HG03108 (cell line): ENCODE data around the gene SMIM38.
"Not testable (repeated sequence)": the region's sequence is repeated elsewhere in the genome, so short reads cannot be mapped to it uniquely, and the experiment has no call there.

ENCODE experiments used
- ATAC-seq: cut with Tn5 transposase; IDR thresholded peaks from one replicate; pipeline ENCODE4 v1.9.1; 2021; ENCODE audit warnings: moderate library complexity; ENCODE audit not compliant: unreplicated experiment

Gene SMIM38

DNA sequence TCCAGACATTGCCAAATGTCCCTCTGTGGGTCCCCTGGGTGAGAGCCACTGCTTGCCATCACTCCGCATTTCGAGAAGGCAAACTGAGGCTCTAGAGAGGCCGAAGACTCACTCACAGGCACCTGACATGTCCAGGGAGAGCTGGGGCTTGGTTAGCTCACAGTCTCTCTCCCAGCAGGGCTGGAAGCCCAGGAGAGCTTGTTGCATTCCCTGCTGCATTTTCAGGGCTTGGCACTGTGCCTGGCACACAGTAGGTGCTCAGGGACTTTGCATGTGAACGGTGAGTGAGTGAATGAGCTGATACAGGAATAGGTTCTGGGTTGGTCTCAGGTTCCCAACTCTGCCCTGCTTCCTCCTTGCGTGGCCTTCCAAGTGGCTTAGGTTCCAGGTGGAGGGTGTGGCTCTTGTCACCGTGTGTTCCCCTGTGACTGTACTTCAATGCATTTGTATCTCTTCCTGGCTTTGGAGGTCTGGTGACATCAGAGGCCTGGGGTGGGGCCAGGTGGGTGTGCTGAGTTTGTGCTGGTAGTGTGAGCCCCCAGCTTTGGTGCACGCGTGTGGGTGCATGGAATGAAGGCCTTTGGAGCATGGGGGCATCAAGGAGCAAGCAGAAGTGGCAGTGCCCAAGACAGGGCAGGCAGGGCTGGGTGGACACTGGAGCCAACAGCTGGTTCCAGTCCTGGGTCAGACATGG is 18.4 kb upstream of the SMIM38 start:
- no peak for ATAC-seq

DNA sequence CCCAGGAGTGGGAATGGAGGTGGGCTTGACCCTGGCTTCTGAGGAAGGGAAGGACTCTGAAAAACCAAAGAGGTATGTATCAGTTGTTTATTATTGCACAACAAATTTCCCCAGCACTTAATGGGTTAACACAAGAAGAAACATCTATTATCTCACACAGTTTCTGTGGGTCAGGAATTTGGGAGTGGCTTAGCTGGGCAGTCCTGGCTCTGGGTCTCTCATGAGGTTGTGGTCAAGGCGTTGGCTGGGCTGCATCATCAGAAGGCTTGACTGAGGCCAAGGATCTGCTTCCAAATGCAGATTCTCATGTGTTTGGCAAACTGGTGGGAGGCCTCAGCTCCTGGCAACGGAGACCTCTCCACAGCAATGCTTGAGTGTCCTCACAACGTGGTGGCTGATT is 17.5 kb upstream of the SMIM38 start:
- ATAC-seq = no peak

DNA sequence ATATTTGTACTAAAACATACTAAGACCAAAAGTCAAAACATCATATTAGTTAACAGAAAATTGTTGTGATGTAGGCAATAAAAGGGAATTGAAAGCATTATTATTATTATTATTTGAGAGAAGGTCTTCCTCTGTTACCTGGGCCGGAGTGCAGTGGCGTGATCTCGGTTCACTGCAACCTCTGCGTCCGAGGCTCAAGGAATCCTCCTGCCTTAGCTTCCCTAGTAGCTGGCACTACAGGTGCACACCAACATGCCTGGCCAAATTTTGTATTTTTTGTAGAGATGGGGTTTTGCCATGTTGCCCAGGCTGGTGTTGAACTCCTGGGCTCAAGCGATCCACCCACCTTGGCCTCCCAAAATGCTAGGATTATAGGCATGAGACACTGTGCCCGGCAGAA is 15.6 kb upstream of the SMIM38 start:
- ATAC-seq = not testable (repeated sequence)

DNA sequence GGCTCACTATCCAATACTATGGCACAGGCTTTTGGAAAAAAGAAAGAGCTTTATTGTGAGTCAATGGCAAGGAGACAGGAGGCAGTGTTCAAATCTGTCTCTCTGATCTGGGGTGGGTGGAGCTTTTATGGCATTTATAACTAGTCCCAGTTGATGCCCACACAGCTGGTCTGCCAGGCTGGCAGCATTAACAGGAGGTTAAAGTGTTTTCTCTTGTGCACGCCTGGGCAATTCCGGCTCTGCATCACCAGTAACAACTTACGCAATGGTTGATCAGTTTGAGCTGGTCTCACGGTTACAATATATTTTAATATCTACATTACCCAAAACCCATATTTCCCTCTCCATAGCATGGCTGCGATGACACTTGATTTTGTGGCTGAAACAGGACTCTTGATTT is 15.1 kb upstream of the SMIM38 start:
- ATAC-seq = no peak

GRCh38 chr11:69141742-69142141 is 14.0 kb upstream of the SMIM38 start:
- ATAC-seq = no peak

GRCh38 chr11:69142895-69143294 is 12.8 kb upstream of the SMIM38 start:
- no peak for ATAC-seq

DNA sequence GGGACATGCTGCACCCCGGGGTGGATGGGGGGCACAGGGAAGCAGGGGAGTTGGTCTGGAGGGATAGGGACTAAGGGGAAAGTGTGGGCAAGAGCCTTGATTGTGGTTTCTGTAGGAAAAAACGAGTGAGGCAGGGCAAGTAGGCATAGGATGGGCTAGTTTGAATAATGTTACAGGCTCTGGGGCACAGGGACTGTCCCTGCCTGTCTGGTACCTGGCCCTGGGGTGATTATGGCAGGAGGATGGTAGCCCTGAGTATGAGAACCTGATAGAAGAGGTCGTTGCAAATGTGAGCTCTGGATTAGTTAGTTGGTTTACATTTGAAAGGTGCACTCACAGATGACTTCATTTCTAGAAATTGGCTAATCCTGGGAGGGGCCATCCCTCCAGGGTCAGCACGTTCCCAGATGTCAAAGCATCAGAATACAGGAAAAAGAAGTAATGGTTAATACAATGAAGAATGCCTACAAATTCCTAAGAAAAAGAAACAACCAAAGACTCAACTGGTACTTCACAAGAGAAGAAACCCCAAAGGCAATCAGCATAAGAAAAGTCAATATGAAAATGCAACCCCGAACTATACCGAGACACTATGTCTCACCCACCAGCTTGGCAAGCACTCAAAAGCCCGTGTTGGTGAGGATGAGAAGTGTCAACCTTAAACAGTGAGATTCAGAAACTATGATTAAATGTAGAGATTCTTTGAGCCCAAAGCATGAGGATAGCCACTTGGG is 11.3 kb upstream of the SMIM38 start:
- no peak for ATAC-seq

DNA sequence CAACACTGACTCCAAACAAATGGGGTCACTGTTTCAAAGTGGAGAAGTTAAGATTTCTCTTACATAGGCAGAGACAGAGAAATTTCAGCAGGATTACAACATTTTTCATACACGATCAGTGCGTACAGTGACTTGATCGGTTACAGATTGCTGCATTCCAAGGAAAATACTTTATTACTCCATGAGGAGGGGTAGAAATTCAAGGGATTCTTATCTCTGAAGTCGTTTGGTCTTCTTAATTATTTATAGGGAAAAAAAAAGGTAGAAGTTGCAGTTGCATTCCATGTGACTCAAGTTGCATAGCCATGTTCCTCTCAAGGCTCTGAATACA is 10.7 kb upstream of the SMIM38 start:
- ATAC-seq = no peak

GRCh38 chr11:69148377-69148762 is 7.4 kb upstream of the SMIM38 start:
- ATAC-seq = no peak

DNA sequence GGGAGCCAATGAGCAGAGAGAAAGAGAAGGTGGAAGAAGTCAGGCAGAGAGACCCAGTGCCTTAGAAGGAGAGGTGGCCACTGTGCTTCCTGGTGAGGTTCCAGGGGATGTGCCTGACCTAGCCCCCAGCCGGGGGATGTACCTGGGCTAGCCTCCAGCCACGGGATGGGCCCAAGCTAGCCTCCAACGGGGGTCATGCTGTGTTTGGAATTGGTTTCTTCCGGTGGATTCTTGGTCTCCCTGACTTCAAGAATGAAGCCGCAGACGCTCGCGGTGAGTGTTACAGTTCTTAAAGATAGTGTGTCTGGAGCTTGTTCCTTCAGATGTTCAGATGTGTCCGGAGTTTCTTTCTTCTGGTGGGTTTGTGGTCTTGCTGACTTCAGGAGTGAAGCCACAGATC is 6.9 kb upstream of the SMIM38 start:
- ATAC-seq = no peak

GRCh38 chr11:69149338-69150045 is 6.2 kb upstream of the SMIM38 start:
- ATAC-seq = not testable (repeated sequence)

GRCh38 chr11:69150175-69150574 is 5.6 kb upstream of the SMIM38 start:
- ATAC-seq = no peak

DNA sequence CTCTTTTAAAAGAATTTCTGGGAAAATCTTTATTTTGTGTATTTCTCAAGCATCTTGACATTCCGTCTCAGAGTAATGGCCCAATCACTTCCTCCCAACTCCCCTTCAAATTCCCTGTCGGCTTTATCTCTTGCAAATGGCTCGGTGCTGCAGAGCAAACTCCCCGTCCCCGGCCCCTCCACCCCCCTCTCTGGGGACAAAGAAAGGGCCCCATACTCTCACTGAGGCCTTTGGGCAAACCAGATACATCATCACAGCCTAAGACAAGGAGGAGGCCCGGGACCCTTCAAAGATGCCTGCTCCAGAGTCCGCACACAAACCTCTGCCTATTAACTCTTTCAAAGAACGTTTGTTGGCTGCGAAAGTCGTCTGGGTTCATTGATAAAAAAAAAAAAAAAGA is 3.9 kb upstream of the SMIM38 start:
- ATAC-seq = no peak

- no peak for ATAC-seq
These were observed 2.9 kb upstream of the SMIM38 start for GRCh38 chr11:69152733-69153421.

DNA sequence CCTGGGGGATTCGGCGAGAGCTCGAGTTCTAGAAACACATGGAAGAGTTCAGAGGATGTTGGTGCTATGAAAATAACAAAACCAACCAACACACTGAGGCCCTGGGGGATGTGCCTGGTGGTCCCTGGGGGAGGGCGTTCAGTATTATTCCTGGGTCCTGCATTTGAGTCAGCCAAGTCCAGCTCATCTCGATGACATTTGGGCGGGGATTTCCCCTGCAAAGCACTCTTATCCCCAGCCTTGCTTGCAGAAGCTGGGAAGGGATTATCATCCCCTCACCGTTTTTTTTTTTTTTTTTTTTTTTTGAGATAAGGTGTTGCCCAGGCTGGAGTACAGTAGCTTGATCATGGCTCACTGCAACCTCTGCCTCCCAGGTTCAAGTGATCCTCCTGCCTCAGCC is 2.1 kb upstream of the SMIM38 start:
- no peak for ATAC-seq

DNA sequence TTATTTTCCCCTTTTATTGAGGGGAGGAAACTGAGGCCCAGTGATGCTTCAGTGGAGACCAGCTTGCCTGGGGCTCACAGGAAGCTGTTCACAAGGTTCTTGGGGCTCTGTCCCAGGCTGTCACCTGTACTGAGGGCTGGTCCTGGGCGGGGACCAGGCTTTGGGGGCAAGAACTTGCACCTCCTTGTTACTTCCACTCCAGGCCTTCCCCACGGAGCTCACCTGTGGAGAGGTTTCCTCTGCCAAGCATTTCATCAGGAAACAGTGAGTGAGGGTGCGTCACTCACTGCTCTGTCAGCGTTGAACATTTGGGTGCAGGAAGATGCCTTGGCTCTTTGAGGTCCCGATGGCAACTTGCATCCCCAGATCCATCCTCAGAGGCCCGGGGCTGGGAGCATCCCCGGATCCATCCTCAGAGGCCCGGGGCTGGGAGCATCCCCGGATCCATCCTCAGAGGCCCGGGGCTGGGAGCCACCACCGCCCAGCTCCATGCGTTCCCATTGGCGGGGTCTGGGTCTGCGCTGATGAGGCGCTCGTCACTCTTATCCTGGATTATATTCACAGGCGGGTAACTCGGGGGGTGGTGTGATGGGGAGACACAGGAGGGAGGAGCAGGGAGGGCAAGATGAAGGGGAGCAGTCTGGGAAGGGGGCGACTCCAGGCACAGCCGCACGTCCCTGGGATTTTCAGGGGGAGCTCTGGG is 1.4 kb upstream of the SMIM38 start:
- no peak for ATAC-seq

DNA sequence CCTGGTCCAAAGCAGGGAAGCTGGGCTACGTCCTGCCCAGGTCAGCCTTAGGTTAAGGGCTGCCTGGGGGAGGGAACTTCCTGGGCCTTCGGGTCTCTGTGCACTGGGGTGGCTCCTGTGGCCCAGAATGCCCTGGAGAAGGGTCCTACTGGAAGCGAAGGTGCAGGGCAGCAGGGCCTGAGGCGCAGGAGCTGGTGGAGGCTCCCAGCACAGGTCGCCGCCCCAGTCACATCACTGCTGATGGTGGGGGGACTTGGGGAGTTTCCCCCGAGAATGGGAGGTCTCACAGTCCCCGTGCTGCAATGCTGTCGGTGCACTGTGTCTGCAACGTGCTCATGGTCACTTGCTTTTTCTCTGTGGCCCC is 815 bp upstream of the SMIM38 start:
- ATAC-seq = no peak

- ATAC-seq = no peak
These were observed 502 bp downstream of the SMIM38 start for GRCh38 chr11:69156235-69156639.

- no peak for ATAC-seq
These were observed 979 bp downstream of the SMIM38 start for GRCh38 chr11:69156673-69157155.

DNA sequence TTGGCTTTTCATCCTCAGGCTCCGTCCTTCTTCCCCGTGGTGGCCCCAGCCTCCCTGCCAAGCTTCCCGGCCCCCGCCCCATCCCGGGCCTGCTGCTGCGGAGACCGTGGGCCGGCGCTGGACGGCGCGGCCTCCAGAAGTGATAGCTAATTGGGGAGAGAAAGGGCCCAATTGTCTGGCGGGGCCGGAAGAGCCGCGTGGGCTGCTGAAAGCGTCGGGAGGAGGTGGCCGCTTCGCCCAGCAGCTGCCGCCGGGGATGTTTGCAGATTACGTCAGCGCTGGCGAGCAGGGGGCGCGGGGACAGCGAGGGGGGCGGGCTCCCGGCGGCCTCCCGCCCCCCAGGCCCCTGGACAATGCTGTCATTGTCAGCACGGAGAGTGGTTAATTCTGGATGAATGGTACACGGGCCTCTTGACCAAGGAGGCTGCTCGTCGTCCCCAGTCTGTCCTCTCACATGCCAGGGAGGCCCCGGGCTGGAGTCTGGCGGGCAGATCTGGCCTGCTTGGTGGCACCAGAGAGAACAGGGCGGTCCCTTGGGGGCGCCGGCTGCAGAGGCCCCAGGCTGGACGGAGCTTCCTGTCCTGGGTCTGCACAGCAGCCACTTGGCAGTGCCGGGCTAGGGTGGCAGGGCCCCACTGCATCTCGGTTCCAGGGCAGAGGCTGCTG is 1.6 kb downstream of the SMIM38 start:
- no peak for ATAC-seq
